ENCODE results near the gene ITGB3.
"Not testable (repeated sequence)": the region's sequence is repeated elsewhere in the genome, so short reads cannot be mapped to it uniquely, and the experiment has no call there.

The ITGB3 gene

DNA sequence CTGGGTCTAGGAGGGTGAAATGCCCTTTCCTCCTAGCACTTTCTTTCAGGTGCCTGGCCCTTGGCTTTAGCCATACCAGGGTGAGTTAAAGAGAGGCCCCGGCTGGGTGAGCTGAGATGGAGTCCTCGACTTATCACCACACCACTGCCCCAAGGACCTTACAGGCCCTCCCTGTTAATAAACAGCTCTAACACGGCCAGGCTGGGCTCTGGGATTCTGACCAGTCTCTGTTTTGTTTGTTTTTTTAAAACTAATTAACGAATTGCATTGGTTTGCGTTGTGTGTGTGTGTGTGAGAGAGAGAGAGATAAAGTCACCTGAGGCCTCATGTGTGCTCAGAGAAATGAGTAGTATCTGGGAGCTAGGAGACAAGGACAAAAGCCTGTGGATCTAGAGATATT lies 30.2 kb upstream of the ITGB3 start:
- DNase-seq: no peak

GRCh38 chr17:47224077-47224476 lies 29.6 kb upstream of the ITGB3 start:
- not testable (repeated sequence) for DNase-seq

DNA sequence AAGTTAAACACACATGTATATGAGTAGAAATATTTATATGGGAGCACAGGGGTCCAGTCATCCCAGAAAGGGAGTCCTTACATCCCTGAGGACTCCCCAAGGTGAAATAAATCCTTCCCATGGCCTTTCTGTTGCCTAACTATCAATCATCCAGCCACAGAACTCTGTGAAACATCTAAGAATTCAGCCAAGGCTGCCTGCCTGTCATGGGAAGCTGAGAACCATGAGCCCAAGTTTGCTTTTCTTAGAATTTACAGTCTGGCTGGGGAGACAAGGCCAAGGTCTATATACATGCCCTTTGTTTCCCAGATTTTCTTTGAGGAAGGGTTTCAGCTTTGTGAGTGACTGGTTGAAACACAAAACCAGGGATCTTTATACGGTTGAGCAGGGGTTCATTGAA lies 28.7 kb upstream of the ITGB3 start:
- DNase-seq: no peak

DNA sequence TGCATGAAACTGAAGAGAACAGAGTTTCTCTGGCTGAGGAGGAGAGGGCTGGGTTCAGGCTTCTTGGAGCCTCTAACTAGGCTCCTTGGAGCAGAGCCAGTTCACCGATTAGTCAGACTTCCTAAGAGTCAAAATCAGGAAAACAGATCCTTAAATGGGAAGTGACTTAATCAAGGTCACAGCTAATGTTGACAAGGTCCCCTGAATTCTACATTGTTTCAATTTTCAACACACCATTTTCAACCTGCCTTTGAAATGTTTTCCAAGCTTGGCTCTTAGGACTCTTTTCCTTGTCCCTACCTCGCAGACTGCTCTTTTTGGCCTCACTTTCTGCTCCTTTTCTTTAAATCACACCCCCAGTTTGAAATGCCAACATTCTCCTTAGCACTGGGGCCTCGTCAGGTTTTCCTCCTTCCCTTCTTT lies 28.2 kb upstream of the ITGB3 start:
- DNase-seq: no peak

DNA sequence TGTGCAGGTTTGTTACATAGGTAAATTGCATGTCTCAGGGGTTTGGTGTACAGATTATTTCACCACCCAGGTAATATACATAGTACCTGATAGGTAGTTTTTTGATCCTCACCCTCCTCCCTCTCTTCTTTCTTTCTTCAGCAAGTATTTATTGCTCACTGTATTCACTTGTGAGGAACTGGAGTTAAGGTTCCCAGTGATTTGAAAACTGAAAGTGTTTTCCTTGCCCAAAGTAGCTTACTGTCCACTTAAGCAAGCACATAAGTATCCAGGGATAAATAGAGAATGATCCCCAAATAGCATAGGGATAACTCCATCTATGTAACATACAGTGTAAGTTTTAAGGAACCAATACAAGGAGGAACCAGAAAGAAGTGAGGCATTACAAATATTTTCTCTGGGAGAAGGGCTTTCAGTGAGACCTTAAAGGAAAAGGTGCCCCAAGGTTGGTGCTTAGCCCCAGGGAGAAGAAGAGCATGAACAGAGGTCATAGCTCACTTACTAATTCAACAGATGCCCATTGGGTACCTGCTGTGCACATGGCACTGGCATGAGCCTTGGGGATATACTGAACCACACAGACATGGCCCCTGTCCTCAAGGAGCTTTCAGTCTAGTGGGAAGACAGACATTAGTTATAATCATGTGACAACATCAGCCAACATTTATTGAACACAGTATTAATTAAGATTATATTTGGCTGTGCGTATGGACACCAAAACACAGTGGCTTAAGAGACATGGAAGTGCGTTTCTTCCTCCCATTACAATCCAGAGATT lies 27.5 kb upstream of the ITGB3 start:
- no peak for DNase-seq

- no peak for DNase-seq
Measured at GRCh38 chr17:47227862-47228261, 25.8 kb upstream of the ITGB3 start.

DNA sequence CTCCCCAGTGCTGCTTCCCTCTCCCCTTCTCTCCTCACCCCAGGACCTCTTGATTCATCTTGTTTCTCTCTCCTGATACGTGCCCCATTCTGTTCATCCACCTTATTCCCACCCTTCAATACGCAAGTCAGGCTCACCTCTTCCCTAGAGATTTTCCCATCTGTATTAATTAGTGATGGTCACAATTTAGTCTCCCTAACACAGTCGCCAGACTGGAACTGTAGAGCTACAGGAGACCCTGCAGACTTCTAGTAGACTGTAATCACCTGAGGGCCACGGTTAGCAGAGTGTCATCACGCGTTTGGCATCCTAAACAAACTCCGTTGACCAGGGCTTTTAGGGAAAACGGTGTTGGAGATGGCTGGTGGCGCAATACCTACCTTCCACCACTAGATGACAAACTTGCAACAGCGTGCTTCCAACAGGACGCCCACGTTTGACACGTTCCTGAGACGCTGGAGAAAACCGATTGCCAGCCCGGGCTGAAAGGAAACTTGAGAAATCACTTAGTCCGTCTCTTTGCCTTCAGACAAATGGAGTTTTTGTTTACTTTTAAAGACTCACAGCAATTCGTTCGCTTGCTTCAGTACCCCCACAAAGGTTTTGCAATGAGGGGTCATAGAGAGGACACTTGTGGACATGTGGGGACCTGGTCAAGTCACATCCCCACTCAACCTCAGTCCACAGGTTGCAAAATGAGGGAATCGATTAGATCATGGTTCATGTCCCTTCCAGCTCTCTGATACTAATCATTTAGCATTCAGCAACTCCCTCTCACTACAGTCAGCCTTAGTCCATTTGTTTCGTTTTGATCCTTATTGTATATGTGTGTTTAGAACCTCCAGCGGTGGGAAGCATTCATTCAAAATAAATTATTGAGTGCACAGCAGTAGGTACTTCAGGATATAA lies 23.8 kb upstream of the ITGB3 start:
- peak; percentile 73 for DNase-seq

GRCh38 chr17:47230864-47231263 lies 22.8 kb upstream of the ITGB3 start:
- no peak for DNase-seq

GRCh38 chr17:47231334-47231733 lies 22.3 kb upstream of the ITGB3 start:
- no peak for DNase-seq

DNA sequence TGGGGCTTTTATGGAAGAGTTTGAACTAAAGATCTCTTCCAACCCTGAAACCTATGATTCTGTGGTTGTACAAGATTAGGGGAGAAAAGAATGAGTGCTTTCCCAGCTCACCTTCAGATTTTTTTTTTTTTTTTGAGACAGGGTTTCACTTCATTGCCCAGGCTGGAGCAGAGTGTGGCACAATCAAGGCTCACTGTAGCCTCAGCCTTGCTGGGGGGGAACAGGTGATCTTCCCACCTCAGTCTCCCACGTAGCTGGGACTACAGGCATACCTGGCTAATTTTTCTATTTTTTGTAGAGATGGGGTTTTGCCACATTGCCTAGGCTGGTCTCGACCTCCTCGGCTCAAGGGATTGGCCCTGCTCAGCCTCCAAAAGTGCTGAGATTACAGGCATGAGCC lies 21.8 kb upstream of the ITGB3 start:
- no peak for DNase-seq

DNA sequence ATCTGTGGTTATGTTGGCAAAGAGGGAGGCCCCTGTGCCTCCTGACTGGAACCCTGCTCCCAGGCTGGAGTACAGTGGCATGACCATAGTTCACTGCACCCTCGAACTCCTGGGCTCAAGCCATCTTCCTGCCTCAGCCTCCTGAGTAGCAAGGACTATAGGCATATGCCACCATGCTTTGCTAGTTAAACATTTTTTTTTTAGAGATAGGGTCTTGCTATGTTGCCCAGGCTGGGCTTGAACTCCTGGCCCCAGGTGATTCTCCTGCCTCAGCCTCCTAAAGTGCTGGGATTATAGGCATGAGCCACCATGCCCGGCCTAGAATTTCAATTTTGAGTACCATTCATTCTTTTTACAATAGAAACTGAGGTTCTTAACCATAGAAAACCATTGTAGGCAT lies 21.2 kb upstream of the ITGB3 start:
- DNase-seq: no peak

GRCh38 chr17:47235506-47235905 lies 18.1 kb upstream of the ITGB3 start:
- no peak for DNase-seq

- DNase-seq: no peak
Measured at GRCh38 chr17:47235923-47236322, 17.7 kb upstream of the ITGB3 start.

- no peak for DNase-seq
Measured at GRCh38 chr17:47237841-47238240, 15.8 kb upstream of the ITGB3 start.

- no peak for DNase-seq
Measured at GRCh38 chr17:47238321-47239010, 15.2 kb upstream of the ITGB3 start.

DNA sequence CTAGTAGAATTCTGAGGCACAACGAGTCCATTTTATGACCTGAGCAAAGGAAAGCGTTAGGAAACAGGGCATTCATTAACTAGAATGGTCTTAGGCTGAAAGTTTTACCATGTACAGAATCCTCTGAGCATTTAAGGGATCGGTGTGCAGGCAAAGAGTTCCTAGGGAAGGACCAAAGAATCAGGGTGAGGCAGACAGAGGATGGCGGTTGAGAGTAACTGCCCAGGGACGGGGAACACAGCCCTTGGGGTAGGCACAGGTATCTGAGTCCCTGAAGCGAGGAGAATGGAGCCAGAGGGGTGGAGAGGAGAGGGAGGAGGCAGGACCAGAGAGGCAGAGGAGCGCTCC lies 14.0 kb upstream of the ITGB3 start:
- no peak for DNase-seq

GRCh38 chr17:47239967-47240651 lies 13.5 kb upstream of the ITGB3 start:
- DNase-seq: peak; percentile 75

- DNase-seq: no peak
Measured at GRCh38 chr17:47240806-47241205, 12.8 kb upstream of the ITGB3 start.

DNA sequence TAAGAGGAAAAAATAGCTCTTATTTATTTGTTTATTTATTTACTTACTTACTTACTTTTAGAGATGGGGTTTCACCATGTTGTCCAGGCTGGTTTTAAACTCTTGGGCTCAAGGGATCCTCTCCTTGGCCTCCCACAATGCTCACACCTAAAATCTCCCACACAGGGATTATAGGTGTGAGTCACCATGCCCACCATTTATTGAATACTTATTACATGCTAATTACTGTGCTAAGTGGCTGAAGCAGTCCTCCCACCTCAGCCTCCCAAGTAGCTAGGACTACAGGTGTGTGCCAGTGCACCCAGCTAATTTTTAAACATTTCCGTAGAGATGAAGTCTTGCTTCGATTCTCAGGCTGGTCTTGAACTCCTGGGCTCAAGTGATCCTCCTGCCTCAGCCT lies 11.0 kb upstream of the ITGB3 start:
- no peak for DNase-seq

DNA sequence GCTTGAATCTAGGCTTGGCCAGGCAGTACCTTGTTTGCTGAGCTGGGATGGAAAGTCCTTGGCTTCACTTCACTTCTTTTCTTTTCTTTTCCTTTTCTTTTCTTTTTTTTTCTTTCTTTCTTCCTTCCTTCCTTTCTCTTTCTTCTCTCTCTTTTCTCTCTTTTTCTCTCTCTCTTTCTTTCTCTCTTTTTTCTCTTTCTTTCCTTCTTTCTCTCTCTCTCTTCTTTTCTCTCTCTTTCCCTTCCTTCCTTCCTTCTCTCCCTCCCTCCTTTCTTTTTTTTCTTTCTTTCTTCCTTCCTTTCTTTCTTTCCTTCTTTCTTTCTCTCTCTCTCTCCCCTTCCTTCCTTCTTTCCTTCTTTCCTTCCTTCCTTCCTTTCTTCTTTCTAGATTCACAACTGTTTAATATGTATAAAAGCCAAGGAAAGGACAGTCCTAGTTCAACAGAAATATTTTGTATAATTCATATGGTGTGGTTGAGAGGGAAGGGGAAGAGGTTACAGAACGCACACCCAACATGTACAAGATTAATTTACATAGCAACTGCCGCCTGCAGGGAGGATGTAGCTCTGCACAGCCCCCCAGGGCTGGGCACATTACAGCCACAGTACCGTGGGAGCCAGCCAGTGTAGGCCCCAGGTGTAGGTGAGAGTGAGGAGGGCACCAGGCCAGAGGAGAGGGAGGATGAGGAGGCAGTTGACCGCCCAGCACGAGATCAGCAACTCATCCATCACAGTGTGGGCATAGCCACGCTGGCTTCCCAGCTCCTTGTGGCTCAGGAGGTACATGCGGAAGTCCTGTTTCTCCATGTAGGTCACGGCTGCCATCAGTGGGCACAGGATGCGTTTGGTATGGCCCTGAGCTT lies 9.7 kb upstream of the ITGB3 start:
- DNase-seq: no peak

DNA sequence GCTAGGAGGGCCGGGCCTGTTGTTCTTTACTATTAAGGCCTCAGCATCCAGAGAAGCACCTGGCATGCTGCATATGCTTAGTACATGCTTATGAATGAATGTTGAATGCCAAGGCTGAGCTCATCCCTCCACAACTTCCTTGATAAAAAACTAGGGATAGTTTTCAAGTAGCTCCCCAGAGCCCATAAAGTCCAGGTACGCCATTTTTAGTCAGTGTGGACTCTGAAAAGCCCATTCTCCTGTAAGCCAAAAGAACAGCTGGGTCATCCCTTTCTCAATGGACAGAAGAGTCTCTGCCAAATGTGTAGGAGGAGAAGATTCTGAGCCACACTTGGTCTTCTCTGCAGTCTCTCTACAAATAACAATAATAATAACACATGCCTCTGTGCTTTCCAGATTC lies 8.9 kb upstream of the ITGB3 start:
- no peak for DNase-seq

- DNase-seq: no peak
Measured at GRCh38 chr17:47246120-47246519, 7.5 kb upstream of the ITGB3 start.

All from DMS153 (cell line).